ENCODE data around the gene NMNAT3. TPM values are rescaled to one million over a fixed set of nuclear protein-coding genes. Genes with fewer than 3 reads are reported as not detected.
A peak's percentile ranks its signal among the peaks of the same experiment; 100 is the strongest.

The NMNAT3 gene
- total and polyA plus RNA-seq, 9 donors: 15.8 to 31.2 (median 21.6) TPM

- WGBS, 3 donors: 92 to 95% (median 94%) methylated on average over 2 of the region's 2 CpGs
- DNase-seq: no peak
- Histone ChIP-seq H3K36me3 (no peaks in the 10 kb centered on the region), H3K27ac (no peak overlapping the region), H3K27me3 (no peaks in the 10 kb centered on the region), H3K4me3 (no peak overlapping the region), H3K4me1 (ENCODE audit: insufficient read depth) (peaks cover 5% of the 10 kb centered on the region), H3K9me3 (no peaks in the 10 kb centered on the region)
- intact Hi-C loops (cut with DNase I): no loop called here
- no peak for TF ChIP-seq CTCF (IDR thresholded peaks at IDR 0.05)
Measured at GRCh38 chr3:139577346-139577745, 100.4 kb downstream of the NMNAT3 start.

- intact Hi-C loops (cut with DNase I): no loop called here
- no peak for TF ChIP-seq EP300 (IDR thresholded peaks at IDR 0.05)
- TF ChIP-seq POLR2A (IDR thresholded peaks at IDR 0.05): no peak
- no peak for TF ChIP-seq CTCF (IDR thresholded peaks at IDR 0.05)
- H3K4me3 ChIP-seq: no peak overlapping the region
- no peaks in the 10 kb centered on the region for H3K36me3 ChIP-seq
- H3K27me3 ChIP-seq: no peaks in the 10 kb centered on the region
- H3K9me3 ChIP-seq: no peaks in the 10 kb centered on the region
- H3K27ac ChIP-seq: no peak overlapping the region
- DNase-seq: peak; percentile 70 to 82 (median 77)
- H3K4me1 ChIP-seq (ENCODE audit: insufficient read depth): peaks cover 5% of the 10 kb centered on the region
- 19 to 30% (median 23%) methylated on average over 1 of the region's 1 CpG for WGBS, 3 donors
Measured at GRCh38 chr3:139574026-139574947, 103.5 kb downstream of the NMNAT3 start.

- DNase-seq: no peak
- intact Hi-C loops (cut with DNase I): no loop called here
- WGBS, 3 donors: 62 to 79% (median 67%) methylated on average over 6 of the region's 6 CpGs
Measured at GRCh38 chr3:139572847-139573672, 104.7 kb downstream of the NMNAT3 start.

More at GRCh38 chr3:139572847-139573672, 104.7 kb downstream of the NMNAT3 start:
- no peak overlapping the region for H3K27ac ChIP-seq
- peaks cover 5% of the 10 kb centered on the region for H3K4me1 ChIP-seq (ENCODE audit: insufficient read depth)
- TF ChIP-seq EP300 (IDR thresholded peaks at IDR 0.05) (no peak), POLR2A (IDR thresholded peaks at IDR 0.05) (no peak), CTCF (IDR thresholded peaks at IDR 0.05) (no peak)
- no peak overlapping the region for H3K4me3 ChIP-seq
- H3K36me3 ChIP-seq: no peaks in the 10 kb centered on the region
- no peaks in the 10 kb centered on the region for H3K9me3 ChIP-seq
- no peaks in the 10 kb centered on the region for H3K27me3 ChIP-seq
